ENCODE measurements around the gene ART1.
"Not testable (repeated sequence)": the region's sequence is repeated elsewhere in the genome, so short reads cannot be mapped to it uniquely, and the experiment has no call there.

Gene ART1

GRCh38 chr11:3644817-3645235, at the start of gene ART1:
TSS of gene ART1 (plus strand) at chr11:3645128. CDS start at chr11:3659214, 14,086 bp downstream.
- DNase-seq (ENCODE audit: low spot score): no peak

DNA sequence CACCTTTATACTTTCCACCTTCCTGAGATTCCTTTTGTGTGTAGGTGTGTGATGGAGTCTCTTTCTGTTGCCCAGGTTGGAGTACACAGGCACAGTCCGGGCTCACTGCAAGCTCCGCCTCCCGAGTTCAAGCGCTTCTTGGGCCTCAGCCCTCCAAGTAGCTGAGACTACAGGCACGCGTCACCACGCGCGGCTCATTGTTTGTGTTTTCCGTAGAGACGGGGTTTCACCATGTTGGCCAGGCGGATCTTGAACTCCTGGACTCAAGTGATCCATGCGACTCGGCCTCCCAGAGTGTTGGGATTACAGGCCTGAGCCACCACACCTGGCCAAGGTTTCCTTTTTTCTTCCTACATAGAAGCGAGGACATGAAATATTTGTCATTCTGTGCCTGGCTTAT, 47.2 kb upstream of the ART1 start:
- not testable (repeated sequence) for DNase-seq (ENCODE audit: low spot score)

DNA sequence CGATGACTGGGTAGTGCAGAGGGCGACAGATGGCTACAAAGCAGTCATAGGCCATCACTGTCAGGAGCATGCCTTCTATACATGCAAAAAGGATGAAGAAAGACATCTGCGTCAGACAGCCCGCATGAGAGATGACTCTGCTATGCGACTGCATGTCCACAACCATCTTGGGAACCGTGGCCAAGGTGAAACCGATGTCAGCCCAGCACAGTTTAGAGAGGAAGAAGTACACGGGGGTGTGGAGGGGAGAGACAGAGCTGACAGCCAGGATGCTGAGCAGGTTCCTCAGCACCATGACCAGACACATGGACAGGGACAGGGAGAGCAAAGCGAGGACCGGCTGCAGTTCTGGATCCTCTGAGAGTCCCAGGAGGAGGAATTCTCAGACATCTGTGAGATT, 44.7 kb upstream of the ART1 start:
- DNase-seq (ENCODE audit: low spot score): not testable (repeated sequence)

- DNase-seq (ENCODE audit: low spot score): no peak
Measured at GRCh38 chr11:3604167-3604566, 40.8 kb upstream of the ART1 start.

- no peak for DNase-seq (ENCODE audit: low spot score)
Measured at GRCh38 chr11:3605283-3605662, 39.7 kb upstream of the ART1 start.

DNA sequence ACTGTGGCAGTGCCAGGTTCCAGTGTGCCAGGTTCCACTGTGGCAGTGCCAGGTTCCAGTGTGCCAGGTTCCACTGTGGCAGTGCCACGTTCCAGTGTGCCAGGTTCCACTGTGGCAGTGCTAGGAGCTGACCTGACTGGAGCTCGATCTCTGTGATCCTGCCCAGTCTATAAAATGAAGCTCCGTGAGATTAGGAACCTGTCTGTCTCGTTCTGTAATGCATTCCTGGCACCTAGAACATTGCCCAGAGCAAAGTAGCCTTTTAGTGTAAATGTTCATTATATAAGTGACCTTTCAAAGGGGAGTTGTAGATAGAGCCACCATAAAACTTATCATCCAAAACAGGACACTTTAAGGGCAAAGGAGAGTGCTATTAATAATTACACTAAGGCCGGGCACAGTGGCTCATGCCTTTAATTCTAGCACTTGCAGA, 39.1 kb upstream of the ART1 start:
- DNase-seq (ENCODE audit: low spot score): no peak

DNA sequence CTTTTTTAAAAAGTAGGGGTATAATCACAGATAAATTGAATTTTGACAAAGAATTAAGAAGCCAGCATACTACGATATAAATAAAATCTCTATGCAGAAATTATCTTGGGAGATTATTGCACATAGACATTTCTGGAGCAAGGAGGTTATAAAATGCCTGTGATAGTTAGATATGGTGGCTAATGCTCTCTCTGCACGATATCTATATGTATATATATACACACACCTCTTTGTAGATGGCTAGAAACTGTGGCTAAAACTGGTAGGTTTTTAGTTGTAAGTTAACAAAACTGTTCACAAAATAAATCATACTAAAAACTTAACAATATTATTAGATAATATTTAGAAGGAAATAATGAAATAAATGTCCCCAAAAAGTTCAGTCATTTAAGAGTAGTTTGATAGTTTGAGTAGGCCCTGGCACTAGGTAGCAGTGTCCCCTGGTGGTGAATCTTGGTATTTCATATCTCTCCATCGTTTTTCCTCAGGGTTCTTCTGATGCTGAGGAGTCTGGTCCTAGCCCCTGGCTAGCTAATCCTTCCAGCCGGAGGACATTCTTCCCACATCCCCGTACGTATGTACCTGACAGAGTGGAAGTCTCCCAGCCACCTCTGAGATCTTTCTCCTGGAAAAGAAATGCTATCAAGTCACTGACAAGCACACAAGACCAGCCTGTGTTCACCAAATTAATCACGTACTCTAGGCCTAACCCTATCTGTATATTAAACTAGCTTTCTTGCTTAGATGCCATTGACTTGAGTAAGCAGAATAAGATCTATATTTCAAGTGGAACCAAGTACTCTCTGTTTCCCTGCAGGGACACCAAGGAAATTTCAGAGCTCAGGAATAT, 35.3 kb upstream of the ART1 start:
- DNase-seq (ENCODE audit: low spot score): no peak

DNA sequence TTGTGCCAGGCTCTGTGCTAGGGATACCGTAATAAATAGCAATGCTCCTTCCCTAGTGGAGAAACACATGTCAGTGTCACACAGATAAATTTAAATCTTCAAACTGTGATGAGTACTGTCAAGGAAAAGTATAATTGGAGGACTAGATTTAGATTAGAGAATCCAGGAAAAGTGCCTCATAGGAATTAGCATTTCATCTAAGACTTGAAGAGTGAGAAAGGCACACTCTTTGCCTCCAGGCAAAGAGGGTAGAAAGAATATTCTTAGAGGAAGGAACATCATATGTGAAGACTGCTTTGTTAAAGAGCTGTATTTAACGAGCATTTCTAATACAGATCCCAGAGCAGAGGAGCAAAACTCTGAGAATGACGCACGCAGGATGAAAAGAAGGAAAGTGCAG, 34.1 kb upstream of the ART1 start:
- DNase-seq (ENCODE audit: low spot score): no peak

DNA sequence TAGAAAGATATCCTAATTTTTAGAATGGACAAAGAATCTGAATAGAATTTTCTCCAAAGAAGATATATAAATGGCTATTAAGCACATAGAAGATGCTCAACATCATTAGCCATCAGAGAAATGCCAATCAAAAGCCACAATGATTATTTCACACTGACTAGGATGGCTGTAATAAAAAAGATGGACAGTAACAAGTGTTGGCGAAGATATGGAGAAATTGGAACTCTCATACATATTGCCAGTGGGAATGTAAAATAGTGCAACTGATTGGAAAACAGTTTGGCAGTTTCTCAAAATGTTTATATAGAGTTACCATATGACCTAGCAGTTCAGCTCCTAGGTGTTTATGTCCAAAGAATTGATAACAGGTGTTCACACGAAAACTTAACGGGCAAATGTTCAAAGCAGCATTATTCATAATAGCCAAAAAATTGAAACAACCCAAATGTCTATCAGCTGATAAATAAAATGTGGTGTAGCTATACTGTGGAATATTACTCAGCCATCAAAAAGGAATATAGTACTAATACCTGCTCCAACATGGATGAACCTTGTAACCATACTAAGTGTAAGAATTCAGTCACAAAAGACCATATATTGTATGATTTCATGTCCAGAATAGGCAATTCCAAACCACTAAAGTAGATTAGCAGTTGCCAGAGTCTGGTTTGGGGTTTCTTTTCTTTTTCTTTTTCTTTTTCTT, 32.8 kb upstream of the ART1 start:
- no peak for DNase-seq (ENCODE audit: low spot score)

- DNase-seq (ENCODE audit: low spot score): no peak
Measured at GRCh38 chr11:3613998-3614741, 30.8 kb upstream of the ART1 start.

DNA sequence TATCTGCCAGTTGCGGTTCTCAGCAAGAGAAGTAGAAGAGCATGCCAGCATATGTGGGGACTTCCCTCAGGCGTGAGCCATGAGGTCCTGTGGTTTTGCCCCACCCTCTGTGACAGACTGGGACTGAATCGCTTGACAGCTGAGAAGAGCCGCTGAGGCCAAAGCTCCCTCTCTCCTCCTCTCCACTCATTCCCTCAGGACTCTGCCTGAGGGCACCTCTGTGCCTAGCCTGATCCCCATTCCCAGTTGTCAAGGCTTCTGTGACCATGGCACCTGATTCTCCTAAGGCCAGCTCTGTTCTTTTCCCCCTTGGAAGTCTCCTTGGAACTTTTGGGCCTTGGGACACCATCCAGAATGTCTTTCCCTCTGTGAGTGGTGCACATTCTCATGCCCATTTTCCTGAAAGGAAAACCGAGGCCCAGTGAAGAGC, 30.2 kb upstream of the ART1 start:
- no peak for DNase-seq (ENCODE audit: low spot score)

- DNase-seq (ENCODE audit: low spot score): no peak
Measured at GRCh38 chr11:3615998-3616397, 28.9 kb upstream of the ART1 start.

DNA sequence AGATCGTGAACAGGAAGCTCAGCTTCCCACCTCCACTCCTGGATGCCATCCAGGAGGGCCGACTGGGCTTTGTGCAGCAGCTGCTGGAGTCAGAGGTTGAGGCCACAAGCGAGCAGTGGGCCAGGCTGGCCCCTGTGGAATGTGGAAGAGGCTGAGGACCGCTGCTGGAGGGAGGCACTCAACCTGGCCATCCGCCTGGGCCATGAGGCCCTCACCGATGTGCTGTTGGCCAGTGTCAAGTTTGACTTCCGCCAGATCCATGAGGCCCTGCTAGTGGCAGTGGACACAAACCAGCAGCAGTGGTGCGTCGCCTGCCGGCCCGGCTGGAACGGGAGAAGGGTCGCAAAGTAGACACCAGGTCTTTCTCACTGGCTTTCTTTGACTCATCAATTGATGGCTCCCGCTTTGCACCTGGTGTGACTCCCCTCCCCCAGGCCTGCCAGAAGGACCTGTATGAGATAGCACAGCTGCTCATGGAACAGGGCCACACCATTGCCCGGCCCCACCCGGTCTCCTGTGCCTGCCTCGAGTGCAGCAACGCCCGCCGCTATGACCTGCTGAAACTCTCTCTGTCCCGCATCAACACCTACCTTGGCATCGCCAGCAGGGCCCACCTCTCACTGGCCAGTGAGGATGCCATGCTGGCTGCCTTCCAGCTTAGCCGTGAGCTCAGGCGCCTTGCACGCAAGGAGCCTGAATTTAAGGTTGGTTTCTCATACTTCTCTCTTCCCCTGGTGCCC, 28.0 kb upstream of the ART1 start:
- DNase-seq (ENCODE audit: low spot score): no peak

DNA sequence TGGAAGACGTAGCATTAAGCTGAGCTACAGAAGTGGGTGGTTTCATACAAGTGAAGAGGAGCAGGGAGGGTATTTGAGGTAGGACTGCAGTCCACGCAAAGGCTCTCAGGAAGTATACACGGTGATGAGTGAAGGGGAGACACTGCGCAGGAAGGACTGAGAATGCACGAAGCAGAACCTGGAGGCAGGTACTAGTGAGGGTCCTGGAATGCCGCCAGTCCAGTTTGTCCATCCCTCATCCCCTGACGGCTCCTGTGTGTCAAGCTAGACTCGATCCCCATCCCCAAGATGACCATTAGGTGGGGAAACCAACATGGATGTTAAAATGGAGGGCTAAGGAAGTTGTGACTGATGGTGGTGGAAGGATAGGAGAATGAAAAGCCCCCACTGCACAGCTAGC, 26.9 kb upstream of the ART1 start:
- DNase-seq (ENCODE audit: low spot score): no peak

- no peak for DNase-seq (ENCODE audit: low spot score)
Measured at GRCh38 chr11:3622521-3622920, 22.4 kb upstream of the ART1 start.

- DNase-seq (ENCODE audit: low spot score): no peak
Measured at GRCh38 chr11:3623121-3623520, 21.8 kb upstream of the ART1 start.

GRCh38 chr11:3623767-3624458, 21.0 kb upstream of the ART1 start:
- DNase-seq (ENCODE audit: low spot score): no peak

GRCh38 chr11:3626250-3626960, 18.5 kb upstream of the ART1 start:
- no peak for DNase-seq (ENCODE audit: low spot score)

GRCh38 chr11:3627291-3627690, 17.6 kb upstream of the ART1 start:
- DNase-seq (ENCODE audit: low spot score): no peak

DNA sequence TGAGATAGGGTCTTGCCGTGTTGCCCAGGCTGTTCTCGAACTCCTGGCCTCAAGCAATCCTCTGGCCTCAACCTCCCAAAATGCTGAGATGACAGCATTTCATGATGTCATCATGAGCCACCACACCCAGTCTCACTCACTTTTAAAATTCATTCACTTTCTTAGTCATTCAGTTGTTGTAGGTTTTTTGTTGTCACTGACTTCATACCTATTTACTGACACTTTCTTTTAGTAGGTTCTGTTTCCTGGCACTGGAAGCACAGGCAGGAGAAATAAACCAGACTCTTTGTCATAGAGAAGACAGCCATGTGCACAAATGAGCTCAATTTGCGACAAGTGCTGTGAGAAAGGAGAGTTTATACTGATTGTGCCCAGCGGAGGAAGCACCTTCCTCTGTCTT, 13.6 kb upstream of the ART1 start:
- DNase-seq (ENCODE audit: low spot score): no peak

Measured in putamen (tissue), 1 donor.